Endothelial cell of umbilical vein (primary cell): Measurements from ENCODE around the gene SAE1.

Experiments used
- EZH2 ChIP-seq: IDR thresholded peaks from 2 replicates; pipeline ENCODE4 v1.6.1; 2012; ENCODE audit warnings: borderline replicate concordance, low read depth, mild to moderate bottlenecking, moderate library complexity, low read length, inconsistent platforms; ENCODE audit not compliant: severe bottlenecking
- JUN ChIP-seq: IDR thresholded peaks from 2 replicates; pipeline ENCODE4 v1.6.1; 2011; ENCODE audit warnings: borderline replicate concordance, low read depth; ENCODE audit not compliant: insufficient read length, insufficient read depth
- POLR2A ChIP-seq: IDR thresholded peaks from 2 replicates; pipeline ENCODE4 v1.6.1; 2012; ENCODE audit warnings: low read depth, mild to moderate bottlenecking, control low read depth, low read length
- TF ChIP-seq, protein P1 (sequence below), 2 donors: IDR thresholded peaks; 1 replicate in 1 of 2; 2 replicates in 1 of 2; pipeline ENCODE4 v1.5.1; 2011; ENCODE audit warnings: low read length in 2 of 2, mild to moderate bottlenecking in 2 of 2, moderate library complexity in 2 of 2, control low read depth in 1 of 2, inconsistent platforms in 1 of 2, low read depth in 1 of 2; ENCODE audit not compliant: insufficient read depth in 1 of 2; ENCODE audit errors: extremely low read depth in 1 of 2

GRCh38 chr19:47141695-47142094 is 11.1 kb downstream of the SAE1 start:
- TF ChIP-seq, protein P1, sequence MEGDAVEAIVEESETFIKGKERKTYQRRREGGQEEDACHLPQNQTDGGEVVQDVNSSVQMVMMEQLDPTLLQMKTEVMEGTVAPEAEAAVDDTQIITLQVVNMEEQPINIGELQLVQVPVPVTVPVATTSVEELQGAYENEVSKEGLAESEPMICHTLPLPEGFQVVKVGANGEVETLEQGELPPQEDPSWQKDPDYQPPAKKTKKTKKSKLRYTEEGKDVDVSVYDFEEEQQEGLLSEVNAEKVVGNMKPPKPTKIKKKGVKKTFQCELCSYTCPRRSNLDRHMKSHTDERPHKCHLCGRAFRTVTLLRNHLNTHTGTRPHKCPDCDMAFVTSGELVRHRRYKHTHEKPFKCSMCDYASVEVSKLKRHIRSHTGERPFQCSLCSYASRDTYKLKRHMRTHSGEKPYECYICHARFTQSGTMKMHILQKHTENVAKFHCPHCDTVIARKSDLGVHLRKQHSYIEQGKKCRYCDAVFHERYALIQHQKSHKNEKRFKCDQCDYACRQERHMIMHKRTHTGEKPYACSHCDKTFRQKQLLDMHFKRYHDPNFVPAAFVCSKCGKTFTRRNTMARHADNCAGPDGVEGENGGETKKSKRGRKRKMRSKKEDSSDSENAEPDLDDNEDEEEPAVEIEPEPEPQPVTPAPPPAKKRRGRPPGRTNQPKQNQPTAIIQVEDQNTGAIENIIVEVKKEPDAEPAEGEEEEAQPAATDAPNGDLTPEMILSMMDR (IDR thresholded peaks at IDR 0.05; ENCODE audit: extremely low read depth in 1 of 2, insufficient read depth in 1 of 2, low read depth in 1 of 2, low read length in 2 of 2): no peak
- no peak for TF ChIP-seq EZH2
- no peak for TF ChIP-seq POLR2A
- TF ChIP-seq JUN: no peak
